NCI-H2171 treated with DMSO at 0.1 percent for 48 hours (cell line): ENCODE measurements around the gene ANO4.

ENCODE experiments used
- DNase-seq: peaks from one replicate; lab custom pipeline; 2025; lab: John Stamatoyannopoulos, UW

The ANO4 gene

GRCh38 chr12:100993916-100994450 is 199.4 kb downstream of the ANO4 start:
- no peak for DNase-seq

- DNase-seq: no peak
These were observed 200.6 kb downstream of the ANO4 start for GRCh38 chr12:100995201-100995600.

- no peak for DNase-seq
These were observed 201.2 kb downstream of the ANO4 start for GRCh38 chr12:100995771-100996170.

- no peak for DNase-seq
These were observed 207.1 kb downstream of the ANO4 start for GRCh38 chr12:101001669-101002068.

- no peak for DNase-seq
These were observed 208.3 kb downstream of the ANO4 start for GRCh38 chr12:101002696-101003419.

GRCh38 chr12:101004898-101005297 is 210.3 kb downstream of the ANO4 start:
- no peak for DNase-seq

- DNase-seq: no peak
These were observed 214.7 kb downstream of the ANO4 start for GRCh38 chr12:101009274-101009673.

GRCh38 chr12:101010896-101011295 is 216.3 kb downstream of the ANO4 start:
- no peak for DNase-seq

GRCh38 chr12:101013993-101014392 is 219.4 kb downstream of the ANO4 start:
- DNase-seq: no peak

GRCh38 chr12:101015044-101015443 is 220.5 kb downstream of the ANO4 start:
- no peak for DNase-seq

GRCh38 chr12:101018540-101018939 is 224.0 kb downstream of the ANO4 start:
- DNase-seq: no peak

GRCh38 chr12:101019201-101019600 is 224.6 kb downstream of the ANO4 start:
- no peak for DNase-seq

GRCh38 chr12:101019667-101020066 is 225.1 kb downstream of the ANO4 start:
- no peak for DNase-seq

GRCh38 chr12:101021442-101021841 is 226.9 kb downstream of the ANO4 start:
- no peak for DNase-seq

- DNase-seq: no peak
These were observed 227.4 kb downstream of the ANO4 start for GRCh38 chr12:101021911-101022388.

- DNase-seq: peak; percentile 32
These were observed 232.6 kb downstream of the ANO4 start for GRCh38 chr12:101027200-101027599.

- DNase-seq: no peak
These were observed 233.2 kb downstream of the ANO4 start for GRCh38 chr12:101027816-101028215.

GRCh38 chr12:101038289-101038871 is 243.8 kb downstream of the ANO4 start:
- no peak for DNase-seq

- no peak for DNase-seq
These were observed 245.4 kb downstream of the ANO4 start for GRCh38 chr12:101039848-101040531.

GRCh38 chr12:101040936-101041335 is 246.4 kb downstream of the ANO4 start:
- no peak for DNase-seq

GRCh38 chr12:101042211-101042610 is 247.6 kb downstream of the ANO4 start:
- DNase-seq: peak; percentile 13

- DNase-seq: no peak
These were observed 250.0 kb downstream of the ANO4 start for GRCh38 chr12:101044512-101045059.
